Endothelial cell of umbilical vein (primary cell): ENCODE data around the gene MCM9.

ENCODE experiments used
- EZH2 ChIP-seq: IDR thresholded peaks from 2 replicates; pipeline ENCODE4 v1.6.1; 2012; ENCODE audit warnings: borderline replicate concordance, low read depth, mild to moderate bottlenecking, moderate library complexity, low read length, inconsistent platforms; ENCODE audit not compliant: severe bottlenecking
- FOS ChIP-seq: IDR thresholded peaks from 2 replicates; pipeline ENCODE4 v1.6.1; 2011; ENCODE audit warnings: mild to moderate bottlenecking, low read length, moderate library complexity, borderline replicate concordance; ENCODE audit not compliant: insufficient read depth
- GATA2 ChIP-seq: IDR thresholded peaks from 2 replicates; pipeline ENCODE4 v1.7.0; 2011; ENCODE audit warnings: low read depth, mild to moderate bottlenecking, moderate library complexity, mixed read lengths, low read length; ENCODE audit not compliant: insufficient read length, insufficient read depth
- JUN ChIP-seq: IDR thresholded peaks from 2 replicates; pipeline ENCODE4 v1.6.1; 2011; ENCODE audit warnings: borderline replicate concordance, low read depth; ENCODE audit not compliant: insufficient read length, insufficient read depth
- MYC ChIP-seq: IDR thresholded peaks from one replicate; pipeline ENCODE4 v1.6.1; 2011; ENCODE audit warnings: mild to moderate bottlenecking, low read depth, low read length
- POLR2A ChIP-seq: IDR thresholded peaks from 2 replicates; pipeline ENCODE4 v1.6.1; 2012; ENCODE audit warnings: low read depth, mild to moderate bottlenecking, control low read depth, low read length
- POLR2AphosphoS5 ChIP-seq: IDR thresholded peaks from 2 replicates; pipeline ENCODE4 v1.6.1; 2012; ENCODE audit warnings: low read depth, mild to moderate bottlenecking, control low read depth, low read length, moderate library complexity; ENCODE audit not compliant: insufficient read depth
- TF ChIP-seq, protein P1 (sequence below), 2 donors: IDR thresholded peaks; 1 replicate in 1 of 2; 2 replicates in 1 of 2; pipeline ENCODE4 v1.5.1; 2011; ENCODE audit warnings: low read length in 2 of 2, mild to moderate bottlenecking in 2 of 2, moderate library complexity in 2 of 2, control low read depth in 1 of 2, inconsistent platforms in 1 of 2, low read depth in 1 of 2; ENCODE audit not compliant: insufficient read depth in 1 of 2; ENCODE audit errors: extremely low read depth in 1 of 2
- TF ChIP-seq, protein P2 (sequence below): IDR thresholded peaks from 2 replicates; pipeline ENCODE4 v1.6.1; 2011; ENCODE audit not compliant: insufficient read depth, insufficient read length

DNA sequence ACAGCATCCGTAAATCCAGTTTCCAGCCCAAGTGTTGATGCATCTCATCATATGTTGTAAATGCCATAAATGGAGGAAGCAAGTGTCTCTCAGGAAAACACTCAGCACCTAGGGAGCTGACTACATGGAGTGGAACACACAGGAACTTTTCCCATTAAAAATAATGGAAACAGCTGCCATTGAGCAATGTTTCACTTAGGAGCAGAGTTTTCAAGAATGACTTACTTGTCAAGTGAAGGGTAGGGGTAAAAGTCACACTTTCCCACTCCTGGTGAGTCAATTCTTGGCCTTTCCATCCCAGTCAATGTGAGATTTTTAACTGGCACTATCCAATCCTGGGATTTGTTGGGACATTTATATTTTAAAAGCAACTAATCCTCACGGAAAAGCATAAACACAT, 160.4 kb downstream of the MCM9 start:
- TF ChIP-seq, protein P1, sequence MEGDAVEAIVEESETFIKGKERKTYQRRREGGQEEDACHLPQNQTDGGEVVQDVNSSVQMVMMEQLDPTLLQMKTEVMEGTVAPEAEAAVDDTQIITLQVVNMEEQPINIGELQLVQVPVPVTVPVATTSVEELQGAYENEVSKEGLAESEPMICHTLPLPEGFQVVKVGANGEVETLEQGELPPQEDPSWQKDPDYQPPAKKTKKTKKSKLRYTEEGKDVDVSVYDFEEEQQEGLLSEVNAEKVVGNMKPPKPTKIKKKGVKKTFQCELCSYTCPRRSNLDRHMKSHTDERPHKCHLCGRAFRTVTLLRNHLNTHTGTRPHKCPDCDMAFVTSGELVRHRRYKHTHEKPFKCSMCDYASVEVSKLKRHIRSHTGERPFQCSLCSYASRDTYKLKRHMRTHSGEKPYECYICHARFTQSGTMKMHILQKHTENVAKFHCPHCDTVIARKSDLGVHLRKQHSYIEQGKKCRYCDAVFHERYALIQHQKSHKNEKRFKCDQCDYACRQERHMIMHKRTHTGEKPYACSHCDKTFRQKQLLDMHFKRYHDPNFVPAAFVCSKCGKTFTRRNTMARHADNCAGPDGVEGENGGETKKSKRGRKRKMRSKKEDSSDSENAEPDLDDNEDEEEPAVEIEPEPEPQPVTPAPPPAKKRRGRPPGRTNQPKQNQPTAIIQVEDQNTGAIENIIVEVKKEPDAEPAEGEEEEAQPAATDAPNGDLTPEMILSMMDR (IDR thresholded peaks at IDR 0.05; ENCODE audit: extremely low read depth in 1 of 2, insufficient read depth in 1 of 2, low read depth in 1 of 2, low read length in 2 of 2), result no peak
- TF ChIP-seq POLR2A (no peak), EZH2 (no peak), FOS (no peak), JUN (no peak), POLR2AphosphoS5 (no peak), MYC (no peak), GATA2 (no peak)
- TF ChIP-seq, protein P2, sequence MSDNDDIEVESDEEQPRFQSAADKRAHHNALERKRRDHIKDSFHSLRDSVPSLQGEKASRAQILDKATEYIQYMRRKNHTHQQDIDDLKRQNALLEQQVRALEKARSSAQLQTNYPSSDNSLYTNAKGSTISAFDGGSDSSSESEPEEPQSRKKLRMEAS, result no peak
